ENCODE data around the gene ASTN1. TPM values are rescaled to one million over a fixed set of nuclear protein-coding genes. Genes with fewer than 3 reads are reported as not detected.

ASTN1 gene
- total RNA-seq, 3 donors from 2014 or later (not counting 1 experiment from before 2014, with no cell fraction given): not detected

DNA sequence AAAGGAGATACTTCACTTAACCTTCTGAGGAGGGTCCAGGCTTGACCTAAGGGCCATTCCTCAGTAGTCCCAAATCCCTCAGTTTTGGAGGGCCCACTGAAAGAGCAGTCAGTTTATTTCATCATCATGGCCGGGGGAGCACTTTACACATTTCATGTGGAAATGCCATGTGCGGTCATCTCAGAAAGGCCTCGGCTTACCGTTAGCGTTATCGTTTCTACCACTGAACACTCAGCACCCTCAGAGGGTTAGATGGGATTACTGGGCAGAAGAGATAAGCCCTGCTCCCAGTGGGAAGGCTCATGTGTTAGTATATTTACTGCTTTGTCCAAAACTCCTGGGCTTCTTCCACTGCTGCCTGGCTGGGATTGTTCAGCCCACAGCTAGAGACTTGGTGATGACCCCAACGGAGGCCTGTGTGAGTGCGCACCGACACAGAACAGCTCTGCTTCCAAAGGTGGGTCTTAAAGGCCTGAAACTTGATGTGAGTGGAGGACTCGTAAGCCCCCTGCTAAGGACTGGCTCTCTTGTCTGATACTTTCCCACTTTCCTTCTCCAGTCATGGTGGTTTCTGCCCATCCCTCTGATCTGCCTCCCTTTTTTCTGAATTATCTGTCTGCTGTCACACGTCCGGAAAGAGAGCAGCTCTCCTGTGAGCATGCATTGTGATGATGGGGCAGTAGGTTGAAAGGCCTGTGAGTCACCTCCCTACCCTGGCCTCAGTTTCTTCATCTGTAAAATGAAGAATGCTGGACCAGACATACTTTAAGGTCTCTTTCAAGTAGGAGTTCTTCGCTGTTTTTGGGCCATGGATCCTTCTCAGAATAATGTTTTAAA, 284.5 kb downstream of the ASTN1 start:
- Mint-ChIP-seq H3K27ac (no peak overlapping the region), H3K36me3 (no peaks in the 10 kb centered on the region)

DNA sequence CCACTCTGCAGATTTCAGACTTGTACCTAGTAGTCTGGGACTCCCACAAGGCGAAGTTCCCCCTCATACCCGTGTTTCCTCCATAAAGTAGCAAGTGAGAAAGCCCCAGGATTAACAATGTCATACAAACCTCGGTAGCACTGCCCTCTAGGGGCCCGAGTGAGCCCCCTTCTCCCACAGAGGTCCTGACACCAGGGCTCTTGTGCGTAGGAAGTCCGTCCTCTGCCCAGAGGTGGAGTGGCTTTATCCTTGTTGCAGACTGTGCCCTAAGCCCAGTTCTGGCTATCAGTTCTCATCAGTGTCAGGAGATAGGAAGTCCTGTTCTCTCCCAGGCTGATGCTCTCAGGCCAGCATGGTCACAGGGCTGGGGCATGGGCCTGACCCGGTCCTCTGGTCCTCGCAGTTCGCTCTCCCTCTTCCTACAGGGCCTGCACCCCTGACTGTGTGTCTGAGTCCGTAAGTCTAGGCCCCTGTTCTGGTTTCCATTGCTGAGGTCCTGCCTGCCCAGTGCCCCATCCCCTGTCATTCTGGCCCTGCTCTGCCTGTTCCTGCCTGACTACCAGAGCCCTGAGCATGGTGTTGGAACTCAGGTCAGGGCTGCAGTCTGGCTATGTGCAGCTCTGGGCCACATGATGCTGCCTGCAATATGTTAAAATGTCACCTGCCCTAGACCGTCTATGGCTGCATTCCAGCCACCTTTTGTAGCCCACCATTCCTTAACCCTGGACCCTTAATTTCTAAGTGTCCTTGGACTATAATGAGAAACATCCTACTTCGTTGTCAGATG, 285.6 kb downstream of the ASTN1 start:
- H3K9me3 Mint-ChIP-seq: no peaks in the 10 kb centered on the region
- H3K4me3 Mint-ChIP-seq: no peak overlapping the region
- no peaks in the 10 kb centered on the region for H3K36me3 Mint-ChIP-seq

More for the DNA sequence above, 284.5 kb downstream of the ASTN1 start:
- H3K4me1 ChIP-seq (ENCODE audit: control insufficient read depth, insufficient read depth, low read length): no peaks in the 10 kb centered on the region
- no peak overlapping the region for H3K27ac ChIP-seq (ENCODE audit: low read length)
- intact Hi-C loops (cut with micrococcal nuclease): loop anchor here (5.0 kb wide), 1 partner anchor 1728 kb away; no protein-coding TSS in a partner anchor
- H3K4me3 ChIP-seq (ENCODE audit: low read length): no peak overlapping the region
- TF ChIP-seq, protein P1, sequence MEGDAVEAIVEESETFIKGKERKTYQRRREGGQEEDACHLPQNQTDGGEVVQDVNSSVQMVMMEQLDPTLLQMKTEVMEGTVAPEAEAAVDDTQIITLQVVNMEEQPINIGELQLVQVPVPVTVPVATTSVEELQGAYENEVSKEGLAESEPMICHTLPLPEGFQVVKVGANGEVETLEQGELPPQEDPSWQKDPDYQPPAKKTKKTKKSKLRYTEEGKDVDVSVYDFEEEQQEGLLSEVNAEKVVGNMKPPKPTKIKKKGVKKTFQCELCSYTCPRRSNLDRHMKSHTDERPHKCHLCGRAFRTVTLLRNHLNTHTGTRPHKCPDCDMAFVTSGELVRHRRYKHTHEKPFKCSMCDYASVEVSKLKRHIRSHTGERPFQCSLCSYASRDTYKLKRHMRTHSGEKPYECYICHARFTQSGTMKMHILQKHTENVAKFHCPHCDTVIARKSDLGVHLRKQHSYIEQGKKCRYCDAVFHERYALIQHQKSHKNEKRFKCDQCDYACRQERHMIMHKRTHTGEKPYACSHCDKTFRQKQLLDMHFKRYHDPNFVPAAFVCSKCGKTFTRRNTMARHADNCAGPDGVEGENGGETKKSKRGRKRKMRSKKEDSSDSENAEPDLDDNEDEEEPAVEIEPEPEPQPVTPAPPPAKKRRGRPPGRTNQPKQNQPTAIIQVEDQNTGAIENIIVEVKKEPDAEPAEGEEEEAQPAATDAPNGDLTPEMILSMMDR (IDR thresholded peaks at IDR 0.05): no peak
- DNase-seq (no peak), ATAC-seq (no peak)
- whole genome bisulfite sequencing (ENCODE audit: insufficient coverage): 89% methylated on average over 13 of the region's 13 CpGs
- H3K4me1 Mint-ChIP-seq: no peaks in the 10 kb centered on the region
- no peak overlapping the region for H3K4me3 Mint-ChIP-seq
- H3K9me3 ChIP-seq (ENCODE audit: control insufficient read depth, insufficient read depth, low read length): no peaks in the 10 kb centered on the region
- no peaks in the 10 kb centered on the region for H3K27me3 Mint-ChIP-seq (ENCODE audit: low read depth in 2 of 2)
- no peaks in the 10 kb centered on the region for H3K27me3 ChIP-seq (ENCODE audit: control insufficient read depth, insufficient read depth, low read length)
- H3K36me3 ChIP-seq (ENCODE audit: control insufficient read depth, insufficient read depth, low read length): no peaks in the 10 kb centered on the region
- H3K9me3 Mint-ChIP-seq: no peaks in the 10 kb centered on the region

DNA sequence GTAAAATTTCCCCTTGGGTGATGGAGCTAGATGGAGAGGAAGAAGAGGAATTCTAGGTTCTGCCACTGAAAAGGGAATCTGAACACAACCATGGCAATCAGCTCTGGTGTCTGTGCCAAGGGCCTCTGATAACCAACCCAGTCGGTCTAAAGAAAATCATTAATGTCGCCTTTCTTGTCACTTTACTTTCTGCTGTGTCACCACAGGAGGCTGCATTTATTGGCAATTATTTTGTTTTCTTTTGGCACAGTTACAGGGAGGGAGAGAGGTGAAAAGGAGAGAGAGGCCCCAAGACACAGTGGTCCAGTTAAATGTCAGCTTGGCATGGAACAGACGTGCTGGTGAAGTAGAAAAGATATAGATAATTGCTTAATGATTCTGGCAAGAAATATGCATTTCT, 287.0 kb downstream of the ASTN1 start:
- no peaks in the 10 kb centered on the region for H3K27me3 ChIP-seq (ENCODE audit: control insufficient read depth, insufficient read depth, low read length)
- H3K4me3 ChIP-seq (ENCODE audit: low read length): no peak overlapping the region
- ATAC-seq (no peak), DNase-seq (no peak)
- Mint-ChIP-seq H3K27me3 (ENCODE audit: low read depth in 2 of 2) (no peaks in the 10 kb centered on the region), H3K27ac (no peak overlapping the region), H3K4me1 (no peaks in the 10 kb centered on the region), H3K4me3 (no peak overlapping the region), H3K36me3 (no peaks in the 10 kb centered on the region), H3K9me3 (peaks cover 0 to 2% of the 10 kb centered on the region in 2 donors)
- no peak overlapping the region for H3K27ac ChIP-seq (ENCODE audit: low read length)
- TF ChIP-seq, protein P1 (IDR thresholded peaks at IDR 0.05): no peak
- H3K36me3 ChIP-seq (ENCODE audit: control insufficient read depth, insufficient read depth, low read length): no peaks in the 10 kb centered on the region
- WGBS (ENCODE audit: insufficient coverage): 78% methylated on average over 3 of the region's 3 CpGs
- H3K9me3 ChIP-seq (ENCODE audit: control insufficient read depth, insufficient read depth, low read length): no peaks in the 10 kb centered on the region
- intact Hi-C loops (cut with micrococcal nuclease): no loop called here
- no peaks in the 10 kb centered on the region for H3K4me1 ChIP-seq (ENCODE audit: control insufficient read depth, insufficient read depth, low read length)

More for the DNA sequence above, 285.6 kb downstream of the ASTN1 start:
- no peak overlapping the region for H3K27ac Mint-ChIP-seq
- no peaks in the 10 kb centered on the region for H3K36me3 ChIP-seq (ENCODE audit: control insufficient read depth, insufficient read depth, low read length)
- no peak overlapping the region for H3K27ac ChIP-seq (ENCODE audit: low read length)
- TF ChIP-seq, protein P1 (IDR thresholded peaks at IDR 0.05): no peak
- no peaks in the 10 kb centered on the region for H3K4me1 ChIP-seq (ENCODE audit: control insufficient read depth, insufficient read depth, low read length)
- H3K4me1 Mint-ChIP-seq: no peaks in the 10 kb centered on the region
- DNase-seq (no peak), ATAC-seq (no peak)
- H3K4me3 ChIP-seq (ENCODE audit: low read length): no peak overlapping the region
- H3K9me3 ChIP-seq (ENCODE audit: control insufficient read depth, insufficient read depth, low read length): no peaks in the 10 kb centered on the region
- WGBS (ENCODE audit: insufficient coverage): 68% methylated on average over 12 of the region's 12 CpGs
- H3K27me3 ChIP-seq (ENCODE audit: control insufficient read depth, insufficient read depth, low read length): no peaks in the 10 kb centered on the region
- no peaks in the 10 kb centered on the region for H3K27me3 Mint-ChIP-seq (ENCODE audit: low read depth in 2 of 2)
- intact Hi-C loops (cut with micrococcal nuclease): no loop called here

All from natural killer cell (primary cell).